Endothelial cell of umbilical vein (primary cell): ENCODE data around the gene EFCAB9. TPM values are rescaled to one million over a fixed set of nuclear protein-coding genes. Genes with fewer than 3 reads are reported as not detected.

ENCODE experiments used
- BruUV-seq: library from RNA; stranded (reverse); fragments of 400-500 nt; replicated peaks from 2 replicates; lab custom pipeline; 2021; lab: Mats Ljungman, UMichigan
- CTCF ChIA-PET: fragments of 300-600, 350-600 bp; sonication (Branson Sonifier 250); formaldehyde crosslinking; loops from one replicate; lab custom pipeline; 2021; ENCODE audit warnings: antibody characterized with exemption, inconsistent platforms; lab: Charles Lee
- POLR2A ChIA-PET: fragments of 300-600, 350-600 bp; sonication (Branson Sonifier 250); formaldehyde crosslinking; loops from one replicate; lab custom pipeline; 2021; ENCODE audit warnings: antibody characterized with exemption, inconsistent platforms; lab: Charles Lee
- DNase-seq: peaks from one replicate; pipeline ENCODE4 v3.0.0-alpha.2; 2011; ENCODE audit warnings: low read depth, low spot score
- FAIRE-seq: peaks from 2 replicates; lab custom pipeline; 2011; peaks lifted over from hg19 to GRCh38; lab: Jason Lieb, UNC
- H2AFZ ChIP-seq: 2 replicates; pipeline ENCODE4 v1.6.0; 2012; ENCODE audit warnings: low read depth, low read length, control low read depth, inconsistent platforms
- H3K27ac ChIP-seq: 2 replicates; pipeline ENCODE4 v1.5.1; 2011; ENCODE audit warnings: low read depth, mild to moderate bottlenecking, control low read depth, low read length, moderate library complexity; ENCODE audit not compliant: insufficient read depth
- H3K27me3 ChIP-seq, 2 experiments: 2 replicates each; pipeline versions ENCODE4 v1.6.0 to v1.6.1; 2011; ENCODE audit warnings: low read length in 2 of 2, mixed read lengths in 1 of 2; ENCODE audit not compliant: control insufficient read depth in 2 of 2, insufficient read depth in 2 of 2
- H3K36me3 ChIP-seq, 2 experiments: 2 replicates in 1 of 2; 3 replicates in 1 of 2; pipeline ENCODE4 v1.5.1; 2011; ENCODE audit warnings: low read length in 2 of 2, mild to moderate bottlenecking in 1 of 2, moderate library complexity in 1 of 2; ENCODE audit not compliant: control insufficient read depth in 2 of 2, insufficient read depth in 2 of 2; ENCODE audit errors: extremely low read depth in 1 of 2
- H3K4me1 ChIP-seq: 3 replicates; pipeline ENCODE4 v1.5.1; 2011; ENCODE audit warnings: mild to moderate bottlenecking, low read length; ENCODE audit not compliant: control insufficient read depth, insufficient read depth; ENCODE audit errors: extremely low read depth
- H3K4me2 ChIP-seq: 2 replicates; pipeline ENCODE4 v1.6.1; 2011; ENCODE audit warnings: low read length, control low read depth, mixed read lengths; ENCODE audit not compliant: insufficient read depth
- H3K4me3 ChIP-seq, 3 experiments: fragments of 200-600 bp in 1 of 3; sonication (generic), shearing (Covaris generic) in 1 of 3; replicated peaks in 1 of 3; 2 replicates each; pipeline ENCODE4 v1.5.1; 2011 to 2016; ENCODE audit warnings: control low read depth in 3 of 3, low read length in 3 of 3, mild to moderate bottlenecking in 2 of 3, inconsistent platforms in 1 of 3, low read depth in 1 of 3, moderate library complexity in 1 of 3; ENCODE audit not compliant: insufficient read depth in 1 of 3
- H3K79me2 ChIP-seq: 2 replicates; pipeline ENCODE4 v1.6.0; 2012; ENCODE audit warnings: low read length, inconsistent platforms; ENCODE audit not compliant: control insufficient read depth, insufficient read depth
- H3K9ac ChIP-seq: replicated peaks from 2 replicates; pipeline ENCODE3; 2011; ENCODE audit warnings: low read length, control low read depth; ENCODE audit not compliant: insufficient read depth; ENCODE audit errors: extremely low read depth
- H3K9me1 ChIP-seq: replicated peaks from 3 replicates; pipeline ENCODE4 v1.6.0; 2011; ENCODE audit warnings: mild to moderate bottlenecking, low read length; ENCODE audit not compliant: control insufficient read depth, insufficient read depth; ENCODE audit errors: extremely low read depth
- H3K9me3 ChIP-seq: replicated peaks from 2 replicates; pipeline ENCODE4 v1.5.1; 2012; ENCODE audit warnings: low read length, inconsistent platforms; ENCODE audit not compliant: control insufficient read depth, insufficient read depth
- H4K20me1 ChIP-seq: replicated peaks from 2 replicates; pipeline ENCODE3; 2011; ENCODE audit warnings: mild to moderate bottlenecking, low read length; ENCODE audit not compliant: control insufficient read depth, insufficient read depth; ENCODE audit errors: extremely low read depth
- GATA2 ChIP-seq: IDR thresholded peaks from 2 replicates; pipeline ENCODE4 v1.7.0; 2011; ENCODE audit warnings: low read depth, mild to moderate bottlenecking, moderate library complexity, mixed read lengths, low read length; ENCODE audit not compliant: insufficient read length, insufficient read depth
- MYC ChIP-seq: IDR thresholded peaks from one replicate; pipeline ENCODE4 v1.6.1; 2011; ENCODE audit warnings: mild to moderate bottlenecking, low read depth, low read length
- POLR2A ChIP-seq: IDR thresholded peaks from 2 replicates; pipeline ENCODE4 v1.6.1; 2012; ENCODE audit warnings: low read depth, mild to moderate bottlenecking, control low read depth, low read length
- POLR2AphosphoS5 ChIP-seq: IDR thresholded peaks from 2 replicates; pipeline ENCODE4 v1.6.1; 2012; ENCODE audit warnings: low read depth, mild to moderate bottlenecking, control low read depth, low read length, moderate library complexity; ENCODE audit not compliant: insufficient read depth
- dilution Hi-C: fragments of 300-500 bp; cut with MboI; formaldehyde crosslinking; loops from one replicate; pipeline ENCODE4 v1.15.0; 2019; ENCODE audit warnings: low sequenced_read_pairs; ENCODE audit not compliant: extremely low pct_ligation_motif_present
- intact Hi-C: fragments of 100-400 bp; cut with micrococcal nuclease; formaldehyde crosslinking; loops from one replicate; pipeline ENCODE4 v1.10.0; 2022
- polyA plus RNA-seq, 4 experiments: library from polyadenylated mRNA; depleted of rRNA in 3 of 4; stranded (reverse) in 3 of 4; unstranded in 1 of 4; fragments of >200 nt; gene quantifications; 2 replicates each; pipeline versions ENCODE4 v1.2.1 to v1.2.3, GENCODE V29; 2011 to 2012; ENCODE audit warnings: missing spikeins in 1 of 4
- total RNA-seq: library from RNA; stranded (reverse); gene quantifications from 2 replicates; pipeline ENCODE4 v1.2.3, GENCODE V29; 2021

EFCAB9 gene
- total and polyA plus RNA-seq, 2 donors (not counting 3 experiments of a cell fraction or from before 2014, with no cell fraction given), result not detected

GRCh38 chr5:172182291-172182690, 11.7 kb upstream of the EFCAB9 start:
- Histone ChIP-seq H3K27me3 (no peaks in the 10 kb centered on the region), H3K79me2 (peaks cover 19% of the 10 kb centered on the region), H4K20me1 (no peaks in the 10 kb centered on the region), H2AFZ (no peak overlapping the region), H3K36me3 (no peaks in the 10 kb centered on the region), H3K4me3 (no peak overlapping the region), H3K9ac (no peak overlapping the region), H3K4me2 (no peak overlapping the region), H3K9me3 (no peaks in the 10 kb centered on the region), H3K27ac (no peak overlapping the region), H3K4me1 (peaks cover 32% of the 10 kb centered on the region), H3K9me1 (no peaks in the 10 kb centered on the region)
- FAIRE-seq (no peak), DNase-seq (no peak)
- ChIA-PET POLR2A (interaction anchor here (0.7 kb wide), 1 partner anchor 176 kb away, joined by 4 read pairs; the partner anchor contains the start of gene FBXW11), CTCF (interaction anchor here (0.6 to 1.2 kb wide), 4 partner anchors 9 to 59 kb away, joined by 3 to 5 read pairs (median 4); no protein-coding TSS in a partner anchor)
- TF ChIP-seq POLR2A, result no peak
- no peak for TF ChIP-seq GATA2
- no peak for TF ChIP-seq POLR2AphosphoS5
- no TSS peak for BruUV-seq
- intact Hi-C loops, result no loop called here
- dilution Hi-C loops, result no loop called here

GRCh38 chr5:172183881-172184280, 10.1 kb upstream of the EFCAB9 start:
- Histone ChIP-seq H3K9me3 (no peaks in the 10 kb centered on the region), H3K79me2 (peaks cover 19% of the 10 kb centered on the region), H3K9ac (no peak overlapping the region), H2AFZ (no peak overlapping the region), H3K4me2 (no peak overlapping the region), H4K20me1 (no peaks in the 10 kb centered on the region), H3K9me1 (no peaks in the 10 kb centered on the region), H3K27me3 (no peaks in the 10 kb centered on the region), H3K4me3 (no peak overlapping the region), H3K36me3 (no peaks in the 10 kb centered on the region), H3K4me1 (peaks cover 29% of the 10 kb centered on the region), H3K27ac (no peak overlapping the region)
- no TSS peak for BruUV-seq
- TF ChIP-seq MYC, result no peak
- dilution Hi-C loops (no loop called here), intact Hi-C loops (no loop called here)
- POLR2A ChIA-PET, result no interaction called here
- CTCF ChIA-PET, result interaction anchor here (1.1 kb wide), 1 partner anchor 125 kb away, joined by 3 read pairs; no protein-coding TSS in a partner anchor
- DNase-seq (no peak), FAIRE-seq (no peak)
